Adipose tissue (tissue), 3 donors: ENCODE measurements around the gene XIST. TPM values are rescaled to one million over a fixed set of nuclear protein-coding genes. Genes with fewer than 3 reads are reported as not detected.
"Not testable (repeated sequence)": the region's sequence is repeated elsewhere in the genome, so short reads cannot be mapped to it uniquely, and the experiment has no call there.

Experiments used
- H3K27ac ChIP-seq: one replicate; pipeline ENCODE4 v1.5.1; 2013; ENCODE audit warnings: low read depth, low read length
- WGBS, 3 donors: extraction: QIAGEN DNeasy Blood & Tissue Kit; methylation state at CpG; one replicate each; pipeline ENCODE4 v1.1.7; 2013; 5-methylcytosine and 5-hydroxymethylcytosine counted together
- polyA plus RNA-seq, 3 donors: library from polyadenylated mRNA; stranded (reverse); fragments of 200-250 nt; gene quantifications; one replicate each; pipeline ENCODE4 v1.2.3, GENCODE V29; 2013
- donor health status: healthy with polysubstance abuse.
- donor health status: Bipolar disorder and iron deficiency.
- donor health status: healthy.

Gene XIST
- polyA plus RNA-seq, 3 donors: 0.06 to 64.5 (median 0.22) TPM

DNA sequence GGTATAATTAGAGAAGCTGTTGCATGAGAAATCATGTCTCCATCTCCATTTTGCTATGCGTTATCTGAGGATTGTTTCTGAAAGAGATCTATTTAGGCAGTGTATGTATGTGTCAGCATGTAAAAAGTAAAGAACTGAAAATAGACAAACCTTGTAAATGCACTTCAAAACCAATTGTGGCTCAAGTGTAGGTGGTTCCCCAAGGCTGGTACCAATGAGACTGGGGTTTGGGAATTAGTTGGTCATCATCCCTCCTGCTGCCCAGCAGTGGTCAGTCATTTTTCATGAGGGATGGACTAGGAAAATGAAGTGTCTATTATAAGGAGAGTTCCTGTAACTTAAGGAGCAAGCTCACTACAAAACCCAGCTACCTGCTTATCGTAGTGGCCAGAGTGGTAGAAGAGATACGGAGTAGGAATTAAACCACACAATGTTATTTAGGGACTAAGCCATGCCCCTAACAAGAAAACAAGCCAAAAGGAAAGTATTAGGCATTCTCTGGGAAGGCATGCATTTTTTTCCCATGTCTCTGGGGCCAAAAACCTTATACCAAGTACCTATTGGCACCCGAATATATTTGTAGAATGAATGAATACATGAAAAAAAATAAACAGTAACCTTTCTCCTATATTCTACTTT, 30.5 kb downstream of the XIST start:
- 79 to 93% (median 91%) methylated on average over 4 of the region's 4 CpGs for WGBS, 3 donors
- no peak overlapping the region for H3K27ac ChIP-seq

DNA sequence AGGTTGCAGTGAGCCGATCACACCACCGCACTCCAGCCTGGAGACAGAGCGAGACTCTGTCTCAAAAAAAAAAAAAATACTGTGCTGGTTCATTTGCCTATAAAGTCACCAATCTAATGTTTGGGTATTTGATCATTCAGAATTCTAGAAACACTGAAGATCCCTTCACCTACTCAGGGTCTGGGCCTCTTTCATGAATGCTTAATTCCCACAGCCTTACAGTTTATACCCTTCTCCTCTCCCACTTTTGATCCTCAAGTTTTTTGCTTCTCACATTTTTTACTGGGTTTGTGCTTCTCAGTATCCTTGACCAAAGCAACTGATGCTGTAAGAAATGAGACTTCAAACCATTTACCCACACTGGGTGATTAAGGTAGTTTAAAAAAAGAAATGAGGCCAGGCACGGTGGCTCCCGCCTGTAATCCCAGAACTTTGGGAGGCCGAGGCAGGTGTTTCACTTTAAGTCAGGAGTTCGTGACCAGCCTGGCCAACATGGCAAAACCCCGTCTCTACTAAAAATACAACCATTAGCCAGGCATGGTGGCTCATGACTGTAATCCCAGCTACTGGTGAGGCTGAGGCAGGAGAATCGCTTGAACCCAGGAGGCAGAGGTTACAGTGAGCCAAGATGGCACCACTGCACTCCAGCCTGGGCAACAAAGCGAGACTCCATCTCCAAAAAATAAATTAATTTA, 32.5 kb downstream of the XIST start:
- WGBS, 3 donors: 85 to 94% (median 94%) methylated on average over 10 of the region's 10 CpGs
- H3K27ac ChIP-seq: not testable (repeated sequence)

DNA sequence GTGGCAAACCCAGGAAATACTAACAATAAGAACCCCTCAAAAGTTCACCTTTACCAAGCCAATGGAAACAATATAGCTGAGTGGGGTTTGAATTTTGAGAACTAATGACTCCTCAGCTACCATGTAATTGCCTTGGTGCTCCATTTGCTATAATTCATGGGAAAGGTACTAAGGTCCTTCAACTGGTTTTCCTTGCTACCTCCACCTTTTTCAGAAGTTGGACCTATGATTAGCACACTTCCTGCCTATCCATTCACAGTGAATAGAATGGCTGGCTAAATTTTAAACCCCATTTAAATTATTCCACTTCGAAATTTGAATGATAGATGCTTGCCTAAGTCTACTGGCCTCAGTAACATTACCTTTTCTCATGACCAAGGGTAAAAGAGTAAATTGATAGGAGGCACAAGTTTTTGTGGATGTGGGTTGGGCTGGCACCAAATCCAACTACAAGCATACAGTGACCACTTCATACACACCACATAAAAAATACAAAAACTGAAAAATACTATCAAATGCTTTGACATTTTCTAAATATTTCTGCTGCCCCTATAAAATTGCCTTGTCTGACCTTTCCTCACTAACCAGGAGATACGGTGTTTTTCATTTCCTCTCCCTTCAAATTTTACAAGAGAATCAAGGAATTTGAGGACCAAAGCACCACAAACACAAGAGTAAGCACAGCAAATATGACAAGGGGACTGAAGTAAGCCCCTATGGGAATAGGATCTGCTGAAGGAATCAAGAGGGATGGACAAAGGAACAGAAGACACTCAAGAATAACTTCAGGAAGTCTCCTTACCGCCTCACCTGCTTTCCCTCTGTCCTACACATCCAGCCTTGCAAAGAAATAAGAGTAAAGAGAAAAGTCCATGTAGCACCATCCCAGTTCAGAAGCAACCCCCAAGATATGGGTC, 34.1 kb downstream of the XIST start:
- WGBS, 3 donors: 76 to 86% (median 84%) methylated on average over 3 of the region's 3 CpGs
- no peak overlapping the region for H3K27ac ChIP-seq

DNA sequence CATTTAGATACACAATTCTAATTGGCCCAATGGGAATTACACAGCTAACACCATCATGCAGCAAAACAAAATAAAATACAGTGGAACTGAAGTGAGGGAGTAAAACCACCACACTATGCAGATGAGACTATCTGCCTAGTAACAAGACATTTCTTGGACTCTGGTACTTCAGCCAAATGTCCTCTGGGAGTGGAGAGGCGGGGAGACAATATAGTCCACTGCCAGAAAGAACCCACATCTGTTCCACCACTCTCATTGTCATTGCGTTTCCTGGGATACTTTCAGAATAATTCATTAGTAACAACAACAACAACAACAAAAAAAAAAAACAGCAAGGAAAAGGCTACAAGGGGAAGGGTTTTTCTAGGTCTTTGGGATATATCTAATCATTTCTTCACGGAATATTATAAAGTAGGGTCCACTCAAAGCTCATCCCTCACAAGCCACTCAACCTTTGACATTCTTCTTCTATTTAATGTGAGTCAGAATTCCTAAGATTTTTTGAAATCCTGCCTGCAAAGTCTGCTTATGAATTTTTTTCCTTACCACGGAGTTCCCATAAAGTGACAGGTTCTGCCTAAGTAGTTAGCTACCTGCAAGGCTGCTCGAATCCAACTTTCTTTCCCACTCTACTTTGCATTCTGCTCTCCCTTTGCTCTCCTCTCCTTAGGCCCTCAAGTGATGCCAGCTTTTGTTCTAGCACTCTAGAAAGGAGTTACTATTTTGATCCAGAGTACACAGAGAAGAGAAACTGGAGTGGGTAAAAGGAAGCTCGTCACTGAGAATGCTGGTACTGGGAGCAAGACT, 34.9 kb downstream of the XIST start:
- 62 to 69% (median 63%) methylated on average over 6 of the region's 6 CpGs for WGBS, 3 donors
- no peak overlapping the region for H3K27ac ChIP-seq

DNA sequence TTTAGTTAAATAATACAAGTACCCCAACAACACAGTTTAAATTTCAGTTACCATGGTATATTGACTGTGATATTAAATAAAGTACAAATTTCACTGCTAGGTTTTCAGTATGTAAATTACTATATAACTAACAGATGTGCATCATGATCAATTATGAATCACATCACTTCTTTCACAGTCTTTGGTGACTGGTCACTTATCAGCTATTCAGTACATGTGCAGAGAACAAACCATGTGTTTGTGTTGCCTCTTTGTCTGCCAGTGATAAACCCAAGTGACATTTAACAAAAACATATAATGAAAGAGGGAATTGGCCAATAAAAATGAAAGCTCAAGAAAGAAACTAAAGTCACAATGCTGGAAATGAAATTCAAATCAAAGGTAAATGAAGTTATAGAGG, 40.3 kb downstream of the XIST start:
- H3K27ac ChIP-seq: no peak overlapping the region

DNA sequence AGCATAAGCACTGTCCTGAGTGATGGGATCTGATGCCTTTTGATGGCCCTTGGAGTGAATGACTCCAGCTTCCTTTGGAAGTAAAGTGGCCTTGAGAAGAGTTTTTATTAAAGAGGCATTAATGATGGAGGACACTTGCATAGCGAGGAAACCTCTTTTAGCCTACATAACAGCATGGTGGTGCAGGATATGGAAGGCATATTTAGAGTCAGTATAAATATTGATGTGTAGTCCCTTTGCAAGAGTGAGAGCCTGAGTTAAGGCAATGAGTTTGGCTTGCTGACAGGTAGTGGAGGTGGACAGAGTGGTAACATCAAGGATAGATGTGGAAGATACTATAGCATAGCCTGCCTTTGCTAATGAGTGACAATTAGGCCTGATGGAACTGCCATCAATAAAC, 48.4 kb downstream of the XIST start:
- not testable (repeated sequence) for H3K27ac ChIP-seq
- 83 to 100% (median 87%) methylated on average over 1 of the region's 1 CpG for whole genome bisulfite sequencing, 3 donors

DNA sequence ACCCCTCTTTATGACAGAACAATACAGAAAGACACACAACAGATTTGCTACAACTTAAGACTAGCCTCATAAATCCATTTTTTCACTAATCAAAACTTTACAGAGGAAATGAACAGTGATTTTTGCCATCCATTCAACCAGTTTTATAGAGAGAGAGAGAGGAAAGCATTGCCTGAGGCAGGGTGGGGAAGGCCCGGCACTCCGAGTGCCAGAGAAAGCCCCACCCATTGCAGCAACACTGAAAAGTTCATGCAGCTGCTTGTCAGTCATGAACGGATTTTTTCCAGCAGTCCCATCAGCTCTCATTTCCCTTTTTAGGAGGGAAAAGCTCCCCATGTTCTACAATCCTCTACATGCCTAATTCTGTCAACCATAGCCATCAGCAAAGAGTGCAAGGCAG, 52.6 kb downstream of the XIST start:
- no peak overlapping the region for H3K27ac ChIP-seq
- WGBS, 3 donors: 40 to 55% (median 51%) methylated on average over 3 of the region's 3 CpGs

DNA sequence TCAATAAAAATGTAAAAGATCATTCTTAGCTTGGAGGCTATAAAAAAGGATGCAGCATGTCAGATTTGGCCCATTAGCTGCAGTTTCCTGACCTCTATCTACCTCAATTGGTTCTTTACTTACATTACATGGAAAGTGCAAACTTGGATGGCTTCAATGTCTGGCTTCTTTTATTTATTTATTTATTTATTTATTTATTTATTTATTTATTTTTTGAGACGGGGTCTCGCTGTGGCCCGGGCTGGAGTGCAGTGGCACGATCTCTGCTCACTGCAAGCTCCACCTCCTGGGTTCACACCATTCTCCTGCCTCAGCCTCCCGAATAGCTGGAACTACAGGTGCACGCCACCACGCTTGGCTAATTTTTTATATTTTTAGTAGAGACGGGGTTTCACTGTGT, 60.0 kb downstream of the XIST start:
- H3K27ac ChIP-seq: not testable (repeated sequence)
- WGBS, 3 donors: 89 to 92% (median 92%) methylated on average over 8 of the region's 8 CpGs

DNA sequence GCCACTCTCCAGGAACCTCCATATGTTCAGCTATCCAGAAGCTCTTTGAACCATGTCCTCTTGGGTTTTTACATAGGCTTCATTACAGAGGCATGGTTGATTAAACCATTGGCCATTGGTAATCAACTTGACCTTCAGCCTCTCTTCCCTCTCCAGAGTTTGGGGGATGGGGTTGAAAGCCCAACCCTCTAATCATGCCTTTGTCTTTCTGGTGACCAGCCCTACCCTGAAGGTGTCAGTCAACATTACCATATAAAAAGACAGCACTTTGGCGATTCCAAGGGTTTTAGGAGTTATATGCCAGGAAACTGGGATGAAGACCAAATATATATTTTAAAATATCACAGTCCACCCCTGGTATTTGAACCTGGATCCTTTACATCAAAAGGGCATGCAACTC, 67.0 kb downstream of the XIST start:
- H3K27ac ChIP-seq: no peak overlapping the region
- WGBS, 3 donors: 23 to 47% (median 33%) methylated on average over 1 of the region's 1 CpG
